ENCODE measurements around the gene HS6ST3.

HS6ST3 gene

GRCh38 chr13:96850538-96851145 is 760.7 kb downstream of the HS6ST3 start:
- no peak overlapping the region for H3K4me2 ChIP-seq (ENCODE audit: low read length)
- no peak overlapping the region for H3K27ac ChIP-seq (ENCODE audit: low read length)
- H3K27me3 ChIP-seq (ENCODE audit: low read depth, low read length): no peaks in the 10 kb centered on the region
- H4K20me1 ChIP-seq (ENCODE audit: insufficient read depth, low read length): no peaks in the 10 kb centered on the region
- H3K9me3 ChIP-seq (ENCODE audit: insufficient read depth, low read length): no peaks in the 10 kb centered on the region
- no peaks in the 10 kb centered on the region for H3K36me3 ChIP-seq (replicated peaks; ENCODE audit: low read depth, low read length)
- H3K9ac ChIP-seq (ENCODE audit: low read length): no peak overlapping the region
- TF ChIP-seq, protein P1, sequence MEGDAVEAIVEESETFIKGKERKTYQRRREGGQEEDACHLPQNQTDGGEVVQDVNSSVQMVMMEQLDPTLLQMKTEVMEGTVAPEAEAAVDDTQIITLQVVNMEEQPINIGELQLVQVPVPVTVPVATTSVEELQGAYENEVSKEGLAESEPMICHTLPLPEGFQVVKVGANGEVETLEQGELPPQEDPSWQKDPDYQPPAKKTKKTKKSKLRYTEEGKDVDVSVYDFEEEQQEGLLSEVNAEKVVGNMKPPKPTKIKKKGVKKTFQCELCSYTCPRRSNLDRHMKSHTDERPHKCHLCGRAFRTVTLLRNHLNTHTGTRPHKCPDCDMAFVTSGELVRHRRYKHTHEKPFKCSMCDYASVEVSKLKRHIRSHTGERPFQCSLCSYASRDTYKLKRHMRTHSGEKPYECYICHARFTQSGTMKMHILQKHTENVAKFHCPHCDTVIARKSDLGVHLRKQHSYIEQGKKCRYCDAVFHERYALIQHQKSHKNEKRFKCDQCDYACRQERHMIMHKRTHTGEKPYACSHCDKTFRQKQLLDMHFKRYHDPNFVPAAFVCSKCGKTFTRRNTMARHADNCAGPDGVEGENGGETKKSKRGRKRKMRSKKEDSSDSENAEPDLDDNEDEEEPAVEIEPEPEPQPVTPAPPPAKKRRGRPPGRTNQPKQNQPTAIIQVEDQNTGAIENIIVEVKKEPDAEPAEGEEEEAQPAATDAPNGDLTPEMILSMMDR (IDR thresholded peaks at IDR 0.05; ENCODE audit: low read depth, low read length): no peak
- no peak for TF ChIP-seq EZH2phosphoT487 (IDR thresholded peaks at IDR 0.05; ENCODE audit: low read depth)
- no peak overlapping the region for H3K4me3 ChIP-seq (ENCODE audit: low read length)
- no peak overlapping the region for H2AFZ ChIP-seq (ENCODE audit: low read depth, low read length)
- H3K79me2 ChIP-seq (ENCODE audit: low read length): no peaks in the 10 kb centered on the region
- no peaks in the 10 kb centered on the region for H3K4me1 ChIP-seq (ENCODE audit: low read length)

- H3K79me2 ChIP-seq (ENCODE audit: low read length): no peaks in the 10 kb centered on the region
- H3K27me3 ChIP-seq (ENCODE audit: low read depth, low read length): no peaks in the 10 kb centered on the region
- H3K27ac ChIP-seq (ENCODE audit: low read length): no peak overlapping the region
- no peaks in the 10 kb centered on the region for H3K4me1 ChIP-seq (ENCODE audit: low read length)
- TF ChIP-seq, protein P1 (IDR thresholded peaks at IDR 0.05; ENCODE audit: low read depth, low read length): no peak
- TF ChIP-seq EZH2phosphoT487 (IDR thresholded peaks at IDR 0.05; ENCODE audit: low read depth): no peak
- no peaks in the 10 kb centered on the region for H4K20me1 ChIP-seq (ENCODE audit: insufficient read depth, low read length)
- H3K4me3 ChIP-seq (ENCODE audit: low read length): no peak overlapping the region
- no peaks in the 10 kb centered on the region for H3K9me3 ChIP-seq (ENCODE audit: insufficient read depth, low read length)
- no peak overlapping the region for H3K9ac ChIP-seq (ENCODE audit: low read length)
- no peak overlapping the region for H2AFZ ChIP-seq (ENCODE audit: low read depth, low read length)
- H3K4me2 ChIP-seq (ENCODE audit: low read length): no peak overlapping the region
- no peaks in the 10 kb centered on the region for H3K36me3 ChIP-seq (replicated peaks; ENCODE audit: low read depth, low read length)
These were observed 762.0 kb downstream of the HS6ST3 start for GRCh38 chr13:96851856-96852445.

GRCh38 chr13:96858133-96858826 is 768.4 kb downstream of the HS6ST3 start:
- no peak overlapping the region for H2AFZ ChIP-seq (ENCODE audit: low read depth, low read length)
- H3K36me3 ChIP-seq (replicated peaks; ENCODE audit: low read depth, low read length): no peaks in the 10 kb centered on the region
- no peak overlapping the region for H3K4me3 ChIP-seq (ENCODE audit: low read length)
- no peaks in the 10 kb centered on the region for H4K20me1 ChIP-seq (ENCODE audit: insufficient read depth, low read length)
- H3K4me1 ChIP-seq (ENCODE audit: low read length): no peaks in the 10 kb centered on the region
- no peak for TF ChIP-seq EZH2phosphoT487 (IDR thresholded peaks at IDR 0.05; ENCODE audit: low read depth)
- TF ChIP-seq, protein P1 (IDR thresholded peaks at IDR 0.05; ENCODE audit: low read depth, low read length): no peak
- no peaks in the 10 kb centered on the region for H3K27me3 ChIP-seq (ENCODE audit: low read depth, low read length)
- H3K9ac ChIP-seq (ENCODE audit: low read length): no peak overlapping the region
- no peak overlapping the region for H3K27ac ChIP-seq (ENCODE audit: low read length)
- H3K9me3 ChIP-seq (ENCODE audit: insufficient read depth, low read length): no peaks in the 10 kb centered on the region
- no peaks in the 10 kb centered on the region for H3K79me2 ChIP-seq (ENCODE audit: low read length)
- no peak overlapping the region for H3K4me2 ChIP-seq (ENCODE audit: low read length)

- Histone ChIP-seq H3K4me1 (ENCODE audit: low read length) (no peaks in the 10 kb centered on the region), H3K27me3 (ENCODE audit: low read depth, low read length) (no peaks in the 10 kb centered on the region), H3K36me3 (replicated peaks; ENCODE audit: low read depth, low read length) (no peaks in the 10 kb centered on the region), H3K4me3 (ENCODE audit: low read length) (no peak overlapping the region), H3K9ac (ENCODE audit: low read length) (no peak overlapping the region), H3K27ac (ENCODE audit: low read length) (no peak overlapping the region), H3K79me2 (ENCODE audit: low read length) (no peaks in the 10 kb centered on the region), H3K9me3 (ENCODE audit: insufficient read depth, low read length) (no peaks in the 10 kb centered on the region), H3K4me2 (ENCODE audit: low read length) (no peak overlapping the region), H4K20me1 (ENCODE audit: insufficient read depth, low read length) (no peaks in the 10 kb centered on the region), H2AFZ (ENCODE audit: low read depth, low read length) (no peak overlapping the region)
- TF ChIP-seq EZH2phosphoT487 (IDR thresholded peaks at IDR 0.05; ENCODE audit: low read depth): no peak
- TF ChIP-seq, protein P1 (IDR thresholded peaks at IDR 0.05; ENCODE audit: low read depth, low read length): no peak
These were observed 771.0 kb downstream of the HS6ST3 start for GRCh38 chr13:96860882-96861281.

Measured in OCI-LY3 (cell line).